Measurements from ENCODE around the gene ARF1. TPM values are rescaled to one million over a fixed set of nuclear protein-coding genes. Genes with fewer than 3 reads are reported as not detected.

Gene ARF1
- total and polyA plus RNA-seq, 10 of the 15 experiments (the other 5 are each of a cell fraction or from before 2014, with no cell fraction given) = 48.4 to 508 (median 283) TPM

GRCh38 chr1:228102791-228103620 lies 20.5 kb downstream of the ARF1 start, which contains the start of gene C1orf35 (continued):
- no peak for TF ChIP-seq CEBPZ (IDR thresholded peaks at IDR 0.05; ENCODE audit: low read depth, low read length)
- peak; percentile 99 for TF ChIP-seq NRF1 (conservative IDR thresholded peaks at IDR 0.05; ENCODE audit: low read depth, low read length)
- TF ChIP-seq RB1 (IDR thresholded peaks at IDR 0.05; ENCODE audit: borderline replicate concordance) = peak; percentile 97; the same call in 1 of the 2 replicates
- TF ChIP-seq EZH2 (IDR thresholded peaks at IDR 0.05; ENCODE audit: borderline replicate concordance, control insufficient read depth, low read depth, low read length) = no peak
- no peak for TF ChIP-seq SPI1 (IDR thresholded peaks at IDR 0.05; ENCODE audit: borderline replicate concordance, insufficient read depth, low read depth, low read length)
- peak in 1 of 2 experiments; percentile 71; a peak in 2 of 4 replicates for TF ChIP-seq BHLHE40 (IDR thresholded peaks at IDR 0.05; ENCODE audit: borderline replicate concordance in 1 of 2, low read depth in 2 of 2, low read length in 1 of 2)
- peak; percentile 54 for TF ChIP-seq BRCA1 (IDR thresholded peaks at IDR 0.05; ENCODE audit: low read depth, low read length)
- TF ChIP-seq ZNF207 (IDR thresholded peaks at IDR 0.05; ENCODE audit: borderline replicate concordance) = no peak; the same call in 1 of the 2 replicates
- TF ChIP-seq GATAD2B (conservative IDR thresholded peaks at IDR 0.05; ENCODE audit: low read depth) = peak; percentile 92
- no peak for TF ChIP-seq ZNF592 (IDR thresholded peaks at IDR 0.05)
- TF ChIP-seq PRDM15 (CRISPR knock-in tag; IDR thresholded peaks at IDR 0.05) = no peak
- TF ChIP-seq CREB1 (IDR thresholded peaks at IDR 0.05; ENCODE audit: low read depth) = peak; percentile 99
- TF ChIP-seq SIN3A (IDR thresholded peaks at IDR 0.05; ENCODE audit: low read depth, low read length) = peak; percentile 79; the same call in 1 of the 2 replicates
- TF ChIP-seq KAT2A (conservative IDR thresholded peaks at IDR 0.05; ENCODE audit: control insufficient read depth, low read depth, low read length) = no peak
- TF ChIP-seq BMI1 (IDR thresholded peaks at IDR 0.05; ENCODE audit: borderline replicate concordance) = no peak
- no peak for TF ChIP-seq GABPA (IDR thresholded peaks at IDR 0.05; ENCODE audit: low read depth)

Measured in GM12878 (cell line).